HG03064 (cell line): Measurements from ENCODE around the gene ZBTB20.

Experiments
- ATAC-seq: cut with Tn5 transposase; IDR thresholded peaks from one replicate; pipeline ENCODE4 v1.9.1; 2021; ENCODE audit warnings: low read depth; ENCODE audit not compliant: unreplicated experiment

Gene ZBTB20

DNA sequence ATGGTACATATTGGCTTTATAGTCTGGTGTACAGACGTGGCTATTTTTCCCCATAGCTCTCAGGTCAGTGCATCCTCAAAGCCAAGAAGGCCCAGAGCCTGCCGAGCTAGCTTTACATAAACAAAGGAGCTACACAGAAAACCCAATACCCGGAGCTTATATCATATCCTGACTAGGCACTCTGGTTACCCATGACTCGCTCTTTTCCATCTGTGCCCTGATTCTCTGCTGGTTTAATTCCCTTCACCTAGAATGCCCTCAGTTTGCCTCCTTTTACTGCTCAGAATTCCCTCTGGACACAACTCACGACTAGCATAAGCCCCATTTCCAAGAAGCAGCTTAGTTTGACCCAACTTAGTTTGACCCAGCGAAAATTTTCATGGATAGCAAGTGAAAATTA lies 742.5 kb downstream of the ZBTB20 start:
- ATAC-seq, result no peak

- no peak for ATAC-seq
Measured at GRCh38 chr3:114402838-114403237, 744.2 kb downstream of the ZBTB20 start.

GRCh38 chr3:114401346-114401745 lies 745.7 kb downstream of the ZBTB20 start:
- no peak for ATAC-seq

GRCh38 chr3:114400371-114400770 lies 746.7 kb downstream of the ZBTB20 start:
- no peak for ATAC-seq

GRCh38 chr3:114394551-114394950 lies 752.5 kb downstream of the ZBTB20 start:
- no peak for ATAC-seq

- ATAC-seq, result no peak
Measured at GRCh38 chr3:114393367-114394072, 753.6 kb downstream of the ZBTB20 start.

DNA sequence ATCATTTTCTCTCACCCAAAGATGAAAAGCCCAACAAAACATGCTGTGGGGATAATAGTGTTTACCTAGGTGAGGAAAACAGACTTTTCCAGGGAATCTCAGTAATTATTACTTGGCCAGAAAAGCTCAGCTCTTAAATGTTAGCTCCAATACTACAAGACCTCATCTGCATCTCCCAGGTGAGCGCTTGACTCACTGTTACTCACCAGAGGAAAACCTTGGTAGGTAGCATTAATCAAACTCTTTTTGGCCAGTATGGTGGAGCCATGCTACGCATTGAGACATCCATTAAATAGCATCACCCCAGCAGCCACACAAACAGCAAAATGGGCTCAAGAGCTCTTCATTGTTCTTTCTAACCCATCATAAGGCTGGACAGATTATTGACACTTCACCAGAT lies 754.3 kb downstream of the ZBTB20 start:
- no peak for ATAC-seq

DNA sequence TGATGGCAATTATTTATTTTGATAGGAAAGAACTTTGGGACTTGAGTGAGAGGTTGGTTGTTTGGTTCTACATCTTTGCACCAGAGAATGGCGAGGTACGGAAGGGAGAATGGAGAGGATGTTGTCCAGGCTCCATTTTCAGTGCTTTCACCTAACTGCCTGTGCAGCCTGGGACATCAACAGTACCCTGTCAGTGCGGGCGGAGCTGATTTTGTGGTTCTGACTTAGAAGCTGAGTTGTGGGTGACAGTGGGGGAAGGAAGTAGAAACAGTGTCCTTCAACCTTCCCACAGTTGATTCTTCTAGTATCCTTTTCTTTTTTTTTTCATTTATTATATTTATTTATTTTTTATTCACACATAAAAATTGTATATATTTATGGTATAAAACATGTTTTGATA lies 757.9 kb downstream of the ZBTB20 start:
- no peak for ATAC-seq

GRCh38 chr3:114384558-114384903 lies 762.6 kb downstream of the ZBTB20 start:
- ATAC-seq, result no peak

DNA sequence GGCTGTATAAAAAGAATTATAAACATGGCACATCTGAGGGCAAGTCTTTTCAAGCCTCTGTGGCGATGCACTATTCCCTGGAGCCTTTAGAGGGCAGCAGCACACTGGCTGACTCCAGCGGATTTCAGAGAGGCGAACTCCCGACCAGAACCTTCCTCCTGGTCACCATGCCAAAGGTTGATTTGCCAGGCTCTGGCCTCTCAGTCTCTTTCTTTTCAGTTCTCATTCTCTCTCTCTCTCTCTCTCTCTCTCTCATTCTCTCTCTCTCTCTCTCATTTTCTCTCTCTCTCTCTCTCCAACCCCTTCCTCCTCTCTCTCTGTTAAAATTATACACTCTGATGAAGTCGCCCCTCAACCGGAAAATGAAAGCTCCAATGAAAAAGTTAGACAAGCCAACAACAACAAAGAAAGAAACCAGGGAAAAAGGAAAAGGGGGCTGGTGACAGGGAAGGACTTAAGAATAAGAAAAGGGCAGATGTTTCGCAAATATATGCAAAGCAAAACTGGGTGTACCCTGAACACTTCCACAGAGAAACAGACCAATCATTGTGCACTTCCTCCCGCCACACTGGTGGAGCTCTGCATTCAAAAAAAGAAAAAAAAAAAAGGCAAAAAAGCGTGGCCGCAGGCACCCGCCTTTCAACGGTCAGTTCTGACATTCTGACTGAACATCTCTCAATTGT lies 763.1 kb downstream of the ZBTB20 start:
- no peak for ATAC-seq

DNA sequence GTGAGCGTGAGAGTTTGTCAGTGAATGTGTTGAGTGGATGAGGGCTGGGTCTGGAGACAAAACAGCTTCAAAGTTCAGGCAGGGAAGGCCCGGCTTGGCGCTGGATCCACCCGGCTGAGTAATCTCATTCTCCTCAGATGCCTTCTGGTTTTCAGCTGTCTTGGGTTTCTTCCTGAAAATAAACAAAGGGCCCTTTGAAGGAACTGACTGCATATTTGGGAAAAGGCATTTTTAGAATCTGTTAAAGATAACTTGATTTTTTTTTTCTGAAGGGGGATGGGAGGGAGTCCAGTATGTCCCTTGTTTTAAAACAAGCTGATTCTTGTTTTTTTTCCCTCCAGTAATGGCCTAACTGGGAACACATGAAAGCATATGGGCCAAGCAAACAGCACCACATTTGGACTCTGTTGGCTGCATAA lies 766.8 kb downstream of the ZBTB20 start:
- ATAC-seq, result no peak

DNA sequence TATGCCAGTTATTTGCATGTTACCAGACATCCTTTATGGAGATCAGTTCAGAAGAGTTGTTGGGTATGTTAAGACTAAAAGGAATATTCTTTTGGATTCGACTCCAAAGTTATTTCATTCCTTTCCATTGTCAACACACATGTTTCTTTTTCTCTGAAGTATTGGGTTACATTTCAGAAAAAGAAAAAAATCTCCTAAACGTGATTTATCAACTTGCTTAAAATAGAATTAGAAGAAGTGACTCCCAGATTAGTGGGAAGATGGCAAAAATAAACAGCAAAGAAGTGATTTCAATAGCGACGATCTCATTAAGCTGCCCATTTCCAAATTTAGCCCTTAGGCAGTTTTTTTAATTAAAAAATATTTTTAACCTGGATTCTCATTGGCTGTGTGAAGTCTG lies 767.8 kb downstream of the ZBTB20 start:
- ATAC-seq, result no peak

GRCh38 chr3:114378760-114379159 lies 768.3 kb downstream of the ZBTB20 start:
- no peak for ATAC-seq

GRCh38 chr3:114377426-114377825 lies 769.7 kb downstream of the ZBTB20 start:
- ATAC-seq, result no peak

GRCh38 chr3:114376516-114377185 lies 770.4 kb downstream of the ZBTB20 start:
- no peak for ATAC-seq

- ATAC-seq, result no peak
Measured at GRCh38 chr3:114375608-114376421, 771.3 kb downstream of the ZBTB20 start.

GRCh38 chr3:114374433-114374990 lies 772.6 kb downstream of the ZBTB20 start:
- no peak for ATAC-seq

DNA sequence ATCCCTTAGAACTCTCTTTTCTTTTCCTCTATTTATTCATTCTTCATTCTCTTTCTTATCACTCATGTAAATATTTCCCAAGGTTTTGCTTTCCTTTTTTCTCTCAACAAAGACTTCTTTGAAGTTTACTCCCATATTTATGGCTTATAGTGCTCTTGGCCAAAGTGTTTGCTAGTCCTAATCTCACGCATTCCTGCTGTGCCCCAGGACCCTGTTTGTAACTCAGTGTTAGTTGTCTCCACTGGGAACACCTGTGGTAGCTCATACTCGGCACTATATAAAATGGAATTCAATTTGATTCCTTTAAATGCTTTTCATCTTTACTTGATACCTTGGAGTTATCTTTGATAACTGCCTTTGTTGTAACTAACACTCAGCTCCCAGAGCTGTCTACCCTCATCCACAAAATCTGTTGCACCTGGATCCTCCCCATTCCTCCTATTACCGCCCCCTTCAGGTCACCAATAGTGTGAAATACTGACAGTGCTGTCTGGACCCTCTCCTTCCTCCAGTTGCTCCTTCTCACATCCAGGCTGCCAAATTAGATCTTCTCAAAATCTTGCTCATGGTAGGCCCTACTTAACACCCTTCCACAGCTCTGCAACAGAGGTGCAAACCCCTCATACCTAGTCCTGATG lies 776.4 kb downstream of the ZBTB20 start:
- no peak for ATAC-seq

GRCh38 chr3:114365909-114366308 lies 781.2 kb downstream of the ZBTB20 start:
- ATAC-seq, result no peak
